Nephron (organoid): Measurements from ENCODE around the gene PLD5.

Experiments
- H3K27ac Mint-ChIP-seq, 3 experiments: 2 replicates each; pipeline ENCODE4 v1.8.0; 2020; ENCODE audit warnings: mixed read lengths in 3 of 3, mild to moderate bottlenecking in 2 of 3, moderate library complexity in 1 of 3
- H3K27me3 Mint-ChIP-seq: 2 replicates; pipeline ENCODE4 v1.8.0; 2021; ENCODE audit warnings: low read depth, mild to moderate bottlenecking, moderate library complexity, mixed read lengths
- H3K36me3 Mint-ChIP-seq: 2 replicates; pipeline ENCODE4 v1.8.0; 2020; ENCODE audit warnings: low read depth, mixed read lengths
- H3K4me1 Mint-ChIP-seq: 2 replicates; pipeline ENCODE4 v1.8.0; 2020; ENCODE audit warnings: mixed read lengths
- H3K4me3 Mint-ChIP-seq, 3 experiments: 2 replicates each; pipeline ENCODE4 v1.8.0; 2020; ENCODE audit warnings: mild to moderate bottlenecking in 3 of 3, mixed read lengths in 3 of 3, moderate library complexity in 2 of 3
- H3K9me3 Mint-ChIP-seq: 2 replicates; pipeline ENCODE4 v1.8.0; 2020; ENCODE audit warnings: mixed read lengths
- CTCF ChIP-seq, 3 experiments: fragments of 200-600 bp; sonication (generic); IDR thresholded peaks; one replicate each; pipeline ENCODE4 v1.5.0; 2021; ENCODE audit warnings: antibody characterized with exemption in 3 of 3; ENCODE audit not compliant: unreplicated experiment in 3 of 3

PLD5 gene

GRCh38 chr1:242199776-242200458 is 324.6 kb downstream of the PLD5 start:
- Mint-ChIP-seq H3K36me3 (no peaks in the 10 kb centered on the region), H3K27ac (no peak overlapping the region), H3K4me1 (peaks cover 20% of the 10 kb centered on the region), H3K27me3 (no peaks in the 10 kb centered on the region), H3K9me3 (no peaks in the 10 kb centered on the region), H3K4me3 (no peak overlapping the region)
- no peak for TF ChIP-seq CTCF (IDR thresholded peaks at IDR 0.05; ENCODE audit: unreplicated experiment in 3 of 3)

GRCh38 chr1:242197907-242198820 is 326.3 kb downstream of the PLD5 start:
- peaks cover 11% of the 10 kb centered on the region for H3K4me1 Mint-ChIP-seq
- no peak overlapping the region for H3K27ac Mint-ChIP-seq
- no peaks in the 10 kb centered on the region for H3K9me3 Mint-ChIP-seq
- TF ChIP-seq CTCF (IDR thresholded peaks at IDR 0.05; ENCODE audit: unreplicated experiment in 3 of 3): no peak
- no peaks in the 10 kb centered on the region for H3K27me3 Mint-ChIP-seq
- H3K36me3 Mint-ChIP-seq: no peaks in the 10 kb centered on the region
- no peak overlapping the region for H3K4me3 Mint-ChIP-seq

- no peak for TF ChIP-seq CTCF (IDR thresholded peaks at IDR 0.05; ENCODE audit: unreplicated experiment in 3 of 3)
- no peaks in the 10 kb centered on the region for H3K9me3 Mint-ChIP-seq
- peaks cover 20% of the 10 kb centered on the region for H3K4me1 Mint-ChIP-seq
- no peak overlapping the region for H3K4me3 Mint-ChIP-seq
- H3K27me3 Mint-ChIP-seq: no peaks in the 10 kb centered on the region
- H3K36me3 Mint-ChIP-seq: no peaks in the 10 kb centered on the region
- H3K27ac Mint-ChIP-seq: no peak overlapping the region
Measured at GRCh38 chr1:242196914-242197313, 327.6 kb downstream of the PLD5 start.

- Mint-ChIP-seq H3K4me1 (peaks cover 26% of the 10 kb centered on the region), H3K36me3 (no peaks in the 10 kb centered on the region), H3K27me3 (no peaks in the 10 kb centered on the region), H3K4me3 (no peak overlapping the region), H3K27ac (no peak overlapping the region), H3K9me3 (no peaks in the 10 kb centered on the region)
- no peak for TF ChIP-seq CTCF (IDR thresholded peaks at IDR 0.05; ENCODE audit: unreplicated experiment in 3 of 3)
Measured at GRCh38 chr1:242196101-242196500, 328.4 kb downstream of the PLD5 start.

- Mint-ChIP-seq H3K4me3 (no peak overlapping the region), H3K27ac (peak overlapping the region in 1 of 3 experiments; percentile 8), H3K9me3 (no peaks in the 10 kb centered on the region), H3K27me3 (peaks cover 9% of the 10 kb centered on the region), H3K36me3 (no peaks in the 10 kb centered on the region), H3K4me1 (peaks cover 53% of the 10 kb centered on the region)
- no peak for TF ChIP-seq CTCF (IDR thresholded peaks at IDR 0.05; ENCODE audit: unreplicated experiment in 3 of 3)
Measured at GRCh38 chr1:242189591-242189990, 334.9 kb downstream of the PLD5 start.
